ENCODE measurements around the gene ATXN7L1.

ATXN7L1 gene

GRCh38 chr7:105661625-105662024, 214.8 kb downstream of the ATXN7L1 start (continued):
- TF ChIP-seq CREB5 (CRISPR knock-in tag; IDR thresholded peaks at IDR 0.05; ENCODE audit: low read depth): no peak
- TF ChIP-seq TCF4 (CRISPR knock-in tag; IDR thresholded peaks at IDR 0.05; ENCODE audit: borderline replicate concordance): no peak
- no peak for TF ChIP-seq ZFP3 (CRISPR knock-in tag; IDR thresholded peaks at IDR 0.05)
- TF ChIP-seq GLIS3 (CRISPR knock-in tag; IDR thresholded peaks at IDR 0.05): no peak

- TF ChIP-seq CSDC2 (CRISPR knock-in tag; IDR thresholded peaks at IDR 0.05) (no peak), TSHZ2 (CRISPR knock-in tag; IDR thresholded peaks at IDR 0.05) (no peak), TCF4 (CRISPR knock-in tag; IDR thresholded peaks at IDR 0.05; ENCODE audit: borderline replicate concordance) (no peak), ZNF8 (CRISPR knock-in tag; IDR thresholded peaks at IDR 0.05) (no peak), RARB (CRISPR knock-in tag; IDR thresholded peaks at IDR 0.05) (no peak)
- peak; percentile 28; the same call in 2 of the 3 replicates for ATAC-seq
Measured at GRCh38 chr7:105656922-105657521, 219.4 kb downstream of the ATXN7L1 start.

GRCh38 chr7:105655500-105656380, 220.7 kb downstream of the ATXN7L1 start:
- ATAC-seq: no peak
- TF ChIP-seq SNAI2 (CRISPR knock-in tag; IDR thresholded peaks at IDR 0.05) (no peak), CREB5 (CRISPR knock-in tag; IDR thresholded peaks at IDR 0.05; ENCODE audit: low read depth) (no peak), ISL1 (CRISPR knock-in tag; IDR thresholded peaks at IDR 0.05) (0 out of 2 replicates have a peak, but pooled peaks have one; percentile 14)

- ATAC-seq: no peak
- TF ChIP-seq CSRNP3 (CRISPR knock-in tag; IDR thresholded peaks at IDR 0.05) (no peak), CREB5 (CRISPR knock-in tag; IDR thresholded peaks at IDR 0.05; ENCODE audit: low read depth) (no peak), ZNF8 (CRISPR knock-in tag; IDR thresholded peaks at IDR 0.05) (no peak), SNAI2 (CRISPR knock-in tag; IDR thresholded peaks at IDR 0.05) (0 out of 2 replicates have a peak, but pooled peaks have one; percentile 12), ESRRG (CRISPR knock-in tag; IDR thresholded peaks at IDR 0.05) (no peak), GLIS3 (CRISPR knock-in tag; IDR thresholded peaks at IDR 0.05) (no peak), TCF4 (CRISPR knock-in tag; IDR thresholded peaks at IDR 0.05; ENCODE audit: borderline replicate concordance) (no peak), OSR1 (CRISPR knock-in tag; IDR thresholded peaks at IDR 0.05) (no peak), TSHZ2 (CRISPR knock-in tag; IDR thresholded peaks at IDR 0.05) (no peak), ZC3H10 (CRISPR knock-in tag; IDR thresholded peaks at IDR 0.05) (no peak), ARNTL (CRISPR knock-in tag; IDR thresholded peaks at IDR 0.05; ENCODE audit: borderline replicate concordance, low read depth) (no peak), POU6F1 (CRISPR knock-in tag; IDR thresholded peaks at IDR 0.05; ENCODE audit: borderline replicate concordance, low read depth) (no peak), ZFP3 (CRISPR knock-in tag; IDR thresholded peaks at IDR 0.05) (no peak), ZNF70 (CRISPR knock-in tag; IDR thresholded peaks at IDR 0.05) (no peak), ISL1 (CRISPR knock-in tag; IDR thresholded peaks at IDR 0.05) (no peak), CSDC2 (CRISPR knock-in tag; IDR thresholded peaks at IDR 0.05) (peak; percentile 58; the same call in 1 of the 2 replicates), PPARA (CRISPR knock-in tag; IDR thresholded peaks at IDR 0.05; ENCODE audit: borderline replicate concordance) (no peak), ZNF565 (CRISPR knock-in tag; conservative IDR thresholded peaks at IDR 0.05; ENCODE audit: low read depth) (no peak)
Measured at GRCh38 chr7:105655067-105655466, 221.3 kb downstream of the ATXN7L1 start.
